K562 (cell line): ENCODE results near the gene SDR39U1. TPM values are rescaled to one million over a fixed set of nuclear protein-coding genes. Genes with fewer than 3 reads are reported as not detected.

Experiments used
- ATAC-seq: fragments of 200-7000 bp; cut with Tn5 transposase; 3 replicates; pipeline ENCODE4 v1.9.1; 2020; ENCODE audit warnings: moderate library complexity
- BruUV-seq: library from RNA; stranded (reverse); fragments of 400-500 nt; replicated peaks from 2 replicates; lab custom pipeline; 2021; lab: Mats Ljungman, UMichigan
- CTCF ChIA-PET: fragments of 300-600 bp; formaldehyde crosslinking; extraction: SDS; loops from one replicate; lab custom pipeline; 2021; ENCODE audit warnings: low intra/inter-chr PET ratio; lab: Yijun Ruan, JAX
- POLR2A ChIA-PET: fragments of 300-600, 350-650 bp; sonication (Branson Sonifier 250); formaldehyde crosslinking; extraction: SDS; loops from one replicate; lab custom pipeline; 2021; ENCODE audit warnings: antibody characterized with exemption, inconsistent platforms; lab: Yijun Ruan, JAX
- DNase-seq, 4 experiments: peaks; one replicate each; pipeline versions ENCODE4 v3.0.0 to v3.0.0-alpha.2; 2011 to 2018; ENCODE audit warnings: low spot score in 3 of 4, mixed read lengths in 3 of 4; ENCODE audit errors: extremely low read depth in 1 of 4
- FAIRE-seq: peaks from 2 replicates; lab custom pipeline; 2011; peaks lifted over from hg19 to GRCh38; lab: Jason Lieb, UNC
- H2AFZ ChIP-seq: 2 replicates; pipeline ENCODE4 v1.6.0; 2011; ENCODE audit warnings: low read depth, low read length, control low read depth, inconsistent platforms
- H3K27ac ChIP-seq: fragments of 200-600 bp; 3 replicates; pipeline ENCODE4 v1.8.0; 2011; ENCODE audit warnings: low read depth, mild to moderate bottlenecking, control low read depth, inconsistent platforms, low read length, moderate library complexity, mixed read lengths; ENCODE audit errors: extremely low read depth
- H3K27me3 ChIP-seq, 2 experiments: fragments of 300-600 bp in 1 of 2; 2 replicates in 1 of 2; 3 replicates in 1 of 2; pipeline versions ENCODE4 v1.6.0 to v1.8.0; 2011; ENCODE audit warnings: inconsistent platforms in 2 of 2, low read length in 2 of 2, mild to moderate bottlenecking in 1 of 2, mixed read lengths in 1 of 2, moderate library complexity in 1 of 2; ENCODE audit not compliant: control insufficient read depth in 2 of 2, insufficient read depth in 2 of 2
- H3K36me3 ChIP-seq: fragments of 300-600 bp; 3 replicates; pipeline ENCODE4 v1.8.0; 2011; ENCODE audit warnings: mild to moderate bottlenecking, low read length, inconsistent platforms; ENCODE audit not compliant: control insufficient read depth, insufficient read depth
- H3K4me1 ChIP-seq, 2 experiments: fragments of 200-600 bp in 1 of 2; replicated peaks in 1 of 2; 2 replicates in 1 of 2; 3 replicates in 1 of 2; pipeline versions ENCODE4 v1.5.1 to v1.8.0; 2011; ENCODE audit warnings: inconsistent platforms in 2 of 2, low read length in 2 of 2, mild to moderate bottlenecking in 1 of 2, mixed read lengths in 1 of 2, moderate library complexity in 1 of 2; ENCODE audit not compliant: control insufficient read depth in 2 of 2, insufficient read depth in 2 of 2
- H3K4me2 ChIP-seq: 2 replicates; pipeline ENCODE4 v1.6.1; 2011; ENCODE audit warnings: low read length, control low read depth, inconsistent platforms, mixed read lengths; ENCODE audit not compliant: insufficient read depth
- H3K4me3 ChIP-seq: fragments of 200-600 bp; sonication (generic), shearing (Covaris generic); 2 replicates; pipeline ENCODE4 v1.5.1; 2016; ENCODE audit warnings: control low read depth, inconsistent platforms
- H3K79me2 ChIP-seq: fragments of 200-600 bp; 3 replicates; pipeline ENCODE4 v1.8.0; 2011; ENCODE audit warnings: low read length, inconsistent platforms; ENCODE audit not compliant: control insufficient read depth, insufficient read depth
- H3K9ac ChIP-seq, 2 experiments: 2 replicates each; pipeline versions ENCODE4 v1.6.0 to v1.6.1; 2011; ENCODE audit warnings: low read depth in 2 of 2, low read length in 2 of 2, control low read depth in 1 of 2, inconsistent platforms in 1 of 2, mild to moderate bottlenecking in 1 of 2, mixed read lengths in 1 of 2; ENCODE audit not compliant: insufficient read depth in 1 of 2
- H3K9me1 ChIP-seq: one replicate; pipeline ENCODE4 v1.6.0; 2011; ENCODE audit warnings: inconsistent platforms, mild to moderate bottlenecking, low read length, moderate library complexity; ENCODE audit not compliant: control insufficient read depth, insufficient read depth
- H3K9me3 ChIP-seq: replicated peaks from 2 replicates; pipeline ENCODE4 v1.5.1; 2011; ENCODE audit warnings: low read depth, low read length, inconsistent platforms; ENCODE audit not compliant: control insufficient read depth, insufficient read depth
- H4K20me1 ChIP-seq: replicated peaks from 2 replicates; pipeline ENCODE4 v1.6.1; 2011; ENCODE audit warnings: low read length, inconsistent platforms, mixed read lengths; ENCODE audit not compliant: control insufficient read depth, insufficient read depth
- ETS1 ChIP-seq: conservative IDR thresholded peaks from 2 replicates; pipeline ENCODE4 v1.6.1; 2011; ENCODE audit warnings: low read depth, mild to moderate bottlenecking, low read length; ENCODE audit not compliant: control insufficient read depth
- ETV6 ChIP-seq, 3 experiments: fragments of 150-350 bp in 1 of 3; sonication (generic) in 1 of 3; formaldehyde crosslinking in 1 of 3; IDR thresholded peaks; 2 replicates each; pipeline versions ENCODE4 v1.6.1 to v1.8.0; 2014 to 2022; ENCODE audit warnings: borderline replicate concordance in 2 of 3, low read depth in 2 of 3, antibody characterized with exemption in 1 of 3, low read length in 1 of 3, mild to moderate bottlenecking in 1 of 3, missing genetic modification reagents in 1 of 3
- MITF ChIP-seq: IDR thresholded peaks from 2 replicates; pipeline ENCODE4 v1.6.1; 2014; ENCODE audit warnings: antibody characterized with exemption
- PHF8 ChIP-seq: fragments of 200-600 bp; sonication (generic); IDR thresholded peaks from 2 replicates; pipeline ENCODE4 v1.6.1; 2012; ENCODE audit warnings: mixed run types, mild to moderate bottlenecking, inconsistent platforms, low read length, moderate library complexity, borderline replicate concordance
- POLR2G ChIP-seq: fragments of 200-400 bp; formaldehyde crosslinking; IDR thresholded peaks from 2 replicates; pipeline ENCODE4 v1.6.1; 2017; ENCODE audit warnings: low read depth, mild to moderate bottlenecking, antibody characterized with exemption, low read length, moderate library complexity
- RBFOX2 ChIP-seq: fragments of 200-400 bp; formaldehyde crosslinking; IDR thresholded peaks from 2 replicates; pipeline ENCODE4 v1.6.1; 2017; ENCODE audit warnings: low read depth, mild to moderate bottlenecking, low read length, moderate library complexity
- ZNF311 ChIP-seq: fragments of 250-450 bp; sonication (Bioruptor Pico); IDR thresholded peaks from 2 replicates; pipeline ENCODE4 v1.4.0; 2020; ENCODE audit warnings: mild to moderate bottlenecking, moderate library complexity
- ZNF41 ChIP-seq: fragments of 250-450 bp; sonication (Bioruptor Pico); conservative IDR thresholded peaks from 2 replicates; pipeline ENCODE4 v1.4.0; 2020; ENCODE audit warnings: mild to moderate bottlenecking
- WGBS: fragments of 100-300 bp; shearing (Covaris generic); methylation state at CpG from one replicate; pipeline ENCODE4 v1.1.6; 2016; ENCODE audit warnings: low coverage, mixed read lengths; ENCODE audit not compliant: insufficient coverage; ENCODE audit errors: missing lambda C conversion rate; 5-methylcytosine and 5-hydroxymethylcytosine counted together
- in situ Hi-C: fragments of 300-500 bp; cut with MboI; formaldehyde crosslinking; loops from 4 replicates; pipeline ENCODE4 v1.15.0; 2018; ENCODE audit warnings: inconsistent platforms, mixed read lengths
- intact Hi-C: fragments of 100-400 bp; cut with micrococcal nuclease; formaldehyde crosslinking; loops from 2 replicates; pipeline ENCODE4 v1.14.2; 2022
- polyA plus RNA-seq, 8 experiments: library from polyadenylated mRNA; depleted of rRNA in 4 of 8; stranded (reverse) in 5 of 8; unstranded in 3 of 8; fragments of >200 nt; fragmentation: Nextera tagmentation in 2 of 8; fragmentation: Illumina TruSeq in 1 of 8; extraction: Ambion mirVana in 2 of 8; extraction: Trizol in 1 of 8; gene quantifications; 2 replicates each; pipeline versions ENCODE4 v1.2.1 to v1.2.3, GENCODE V29; 2011 to 2014; ENCODE audit warnings: inconsistent platforms in 1 of 8, missing spikeins in 1 of 8
- total RNA-seq, 7 experiments: library from RNA; depleted of rRNA in 6 of 7; stranded (reverse); fragments of >200 nt in 6 of 7; fragmentation: Illumina TruSeq in 2 of 7; extraction: Trizol in 2 of 7; gene quantifications; 2 replicates each; pipeline versions ENCODE4 v1.2.1 to v1.2.3, GENCODE V29; 2011 to 2021; ENCODE audit warnings: low replicate concordance in 1 of 7

Gene SDR39U1
- total and polyA plus RNA-seq, 9 of the 15 experiments (the other 6 are each of a cell fraction or from before 2014, with no cell fraction given) = 10.4 to 56.1 (median 19.8) TPM

- DNase-seq (no peak), ATAC-seq (no peak), FAIRE-seq (no peak)
- Histone ChIP-seq H4K20me1 (peaks cover 5% of the 10 kb centered on the region; the same call in 1 of the 2 replicates), H3K9ac (no peak overlapping the region), H3K4me3 (no peak overlapping the region), H3K36me3 (peaks cover 31% of the 10 kb centered on the region; the same call in 2 of the 3 replicates), H3K4me2 (no peak overlapping the region), H3K9me1 (peaks cover 3% of the 10 kb centered on the region), H3K79me2 (peaks cover 12% of the 10 kb centered on the region), H3K9me3 (no peaks in the 10 kb centered on the region), H3K27me3 (no peaks in the 10 kb centered on the region), H3K4me1 (peaks cover 16 to 47% of the 10 kb centered on the region in 2 experiments), H2AFZ (no peak overlapping the region), H3K27ac (no peak overlapping the region)
- POLR2A ChIA-PET = interaction anchor here (0.6 to 3.9 kb wide), 12 partner anchors 9 to 190 kb away, joined by 3 to 43 read pairs (median 6); partner anchors contain the start of genes ADCY4, SDR39U1 and TINF2
- TF ChIP-seq POLR2G = 0 out of 2 replicates have a peak, but pooled peaks have one; percentile 17
- TF ChIP-seq ETV6 (IDR thresholded peaks at IDR 0.05; ENCODE audit: borderline replicate concordance in 1 of 2, low read depth in 2 of 2, low read length in 1 of 2) = no peak
- no peak for TF ChIP-seq ETV6 (CRISPR knock-in tag; IDR thresholded peaks at IDR 0.05; ENCODE audit: borderline replicate concordance)
- no peak for TF ChIP-seq PHF8
- no peak for TF ChIP-seq MITF
- TF ChIP-seq ZNF311 (CRISPR knock-in tag) = no peak
- TF ChIP-seq RBFOX2 = peak; percentile 53; the same call in 1 of the 2 replicates
- no peak for TF ChIP-seq ETS1
- TF ChIP-seq ZNF41 (CRISPR knock-in tag) = no peak
- WGBS = 85% methylated on average over 13 of the region's 24 CpGs
- no TSS peak for BruUV-seq
- in situ Hi-C loops = loop anchor here (5.0 to 10.0 kb wide), 3 partner anchors 100 to 378 kb away; partner anchors contain the start of genes CARMIL3 and TINF2
- intact Hi-C loops = no loop called here
- CTCF ChIA-PET = interaction anchor here (0.6 to 1.9 kb wide), 2 partner anchors 98 to 844 kb away, joined by 3 to 19 read pairs; partner anchors contain the start of gene ADCY4
Measured at GRCh38 chr14:24432259-24433131, 10.1 kb downstream of the SDR39U1 start.
